Measurements from ENCODE around the gene DNAH17. TPM values are rescaled to one million over a fixed set of nuclear protein-coding genes. Genes with fewer than 3 reads are reported as not detected.

Gene DNAH17
- total and polyA plus RNA-seq, 2 of the 8 experiments (the other 6 are each of a cell fraction or from before 2014, with no cell fraction given), result 0.14 to 0.67 TPM

- TF ChIP-seq CHD7 (IDR thresholded peaks at IDR 0.05; ENCODE audit: insufficient replicate concordance, low read length) (no peak), KDM4A (IDR thresholded peaks at IDR 0.05; ENCODE audit: low read depth, low read length, severe bottlenecking) (no peak), JUN (IDR thresholded peaks at IDR 0.05; ENCODE audit: low read depth, low read length) (no peak), EZH2 (IDR thresholded peaks at IDR 0.05; ENCODE audit: low read depth, low read length, severe bottlenecking) (no peak), USF2 (IDR thresholded peaks at IDR 0.05; ENCODE audit: low read length) (no peak), BRCA1 (IDR thresholded peaks at IDR 0.05; ENCODE audit: low read depth, low read length) (no peak), RXRA (IDR thresholded peaks at IDR 0.05; ENCODE audit: insufficient read depth, low read depth, low read length) (no peak)
Observed at GRCh38 chr17:78502611-78503148, 74.5 kb downstream of the DNAH17 start (continued).
